ENCODE data around the gene ADGRB2.

DNA sequence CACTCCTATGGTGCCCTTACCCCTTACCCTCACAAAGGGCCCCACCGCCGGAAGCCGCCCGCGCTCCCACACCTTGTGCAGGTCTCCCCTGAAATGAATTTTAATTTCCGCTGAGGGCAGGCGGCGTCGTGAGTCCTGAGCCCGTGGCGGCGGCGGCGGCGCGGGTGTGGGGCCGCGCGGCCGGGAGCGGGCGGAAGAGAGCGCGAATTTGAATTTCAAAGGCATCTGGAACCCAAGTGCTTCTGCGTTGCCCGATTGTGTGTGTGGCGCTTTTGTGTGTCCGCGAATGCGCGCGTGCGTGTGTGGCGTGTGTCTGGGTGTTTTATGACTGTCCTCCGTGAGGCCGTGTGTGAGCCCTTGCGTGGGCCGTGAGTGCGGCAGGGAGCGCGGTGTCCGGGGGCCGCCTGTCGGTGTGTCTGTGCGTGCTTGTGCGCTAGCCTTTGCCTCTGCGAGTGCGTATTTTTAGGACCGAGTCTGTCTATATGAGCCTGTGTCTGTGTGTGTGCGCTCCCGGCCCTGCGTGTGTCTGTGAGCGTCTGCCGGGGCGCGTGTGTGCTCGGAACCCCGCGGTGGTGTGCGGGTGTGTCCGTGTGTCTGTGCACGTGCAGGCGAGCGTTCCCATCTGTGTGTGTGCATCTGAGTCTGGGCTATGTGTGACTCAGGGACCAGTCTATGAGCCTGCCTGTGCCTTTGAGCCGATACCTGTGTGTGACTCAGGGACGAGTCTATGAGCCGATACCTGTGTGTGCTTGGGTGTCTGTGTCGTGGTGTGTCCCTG lies 7.9 kb upstream of the ADGRB2 start:
- TF ChIP-seq CTCF (IDR thresholded peaks at IDR 0.05) (no peak), POLR2AphosphoS5 (IDR thresholded peaks at IDR 0.05; ENCODE audit: low read depth, low read length) (no peak)
